ENCODE measurements around the gene MTA1. TPM values are rescaled to one million over a fixed set of nuclear protein-coding genes. Genes with fewer than 3 reads are reported as not detected.
A peak's percentile ranks its signal among the peaks of the same experiment; 100 is the strongest.

The MTA1 gene
- polyA plus RNA-seq, 2 of the 4 experiments (the other 2 are of a cell fraction): 46.8 to 86.7 TPM

GRCh38 chr14:105427936-105428485, 8.4 kb downstream of the MTA1 start:
- ChIA-PET POLR2A (no interaction called here), CTCF (interaction anchor here (0.7 to 1.7 kb wide), 4 partner anchors 10 to 53 kb away, joined by 3 to 8 read pairs (median 4); no protein-coding TSS in a partner anchor)
- no peaks in the 10 kb centered on the region for H3K9me3 ChIP-seq
- H3K4me3 ChIP-seq: no peak overlapping the region
- 92% methylated on average over 9 of the region's 9 CpGs for WGBS (ENCODE audit: missing lambda C conversion rate)
- DNase-seq (ENCODE audit: low read depth in 1 of 2, low spot score in 1 of 2): no peak
- H3K4me2 ChIP-seq: no peak overlapping the region
- H3K4me1 ChIP-seq: peaks cover 23% of the 10 kb centered on the region
- ATAC-seq: no peak
- no peak for FAIRE-seq
- no peak overlapping the region for H3K27ac ChIP-seq
- TF ChIP-seq RARB (CRISPR knock-in tag; IDR thresholded peaks at IDR 0.05) (no peak), CBX2 (IDR thresholded peaks at IDR 0.05; ENCODE audit: borderline replicate concordance, low read depth) (no peak), HMGXB4 (CRISPR knock-in tag; IDR thresholded peaks at IDR 0.05; ENCODE audit: borderline replicate concordance) (no peak), MAZ (IDR thresholded peaks at IDR 0.05; ENCODE audit: borderline replicate concordance, low read depth, low read length) (no peak)

GRCh38 chr14:105430042-105430441, 10.4 kb downstream of the MTA1 start:
- ChIA-PET POLR2A (interaction anchor here (1.2 kb wide), 1 partner anchor 51 kb away, joined by 3 read pairs; no protein-coding TSS in a partner anchor), CTCF (interaction anchor here (1.0 to 3.7 kb wide), 8 partner anchors 10 to 99 kb away, joined by 3 to 15 read pairs (median 4); no protein-coding TSS in a partner anchor)
- H3K9me3 ChIP-seq: no peaks in the 10 kb centered on the region
- 95% methylated on average over 6 of the region's 6 CpGs for WGBS (ENCODE audit: missing lambda C conversion rate)
- H3K4me2 ChIP-seq: peak overlapping the region; percentile 21
- TF ChIP-seq BCL3 (IDR thresholded peaks at IDR 0.05) (no peak), ATOH8 (CRISPR knock-in tag; IDR thresholded peaks at IDR 0.05; ENCODE audit: low read depth) (no peak), MAFK (IDR thresholded peaks at IDR 0.05; ENCODE audit: partially characterized antibody) (no peak), POLR2AphosphoS2 (conservative IDR thresholded peaks at IDR 0.05; ENCODE audit: low read length) (no peak)
- FAIRE-seq (no peak), DNase-seq (ENCODE audit: low read depth in 1 of 2, low spot score in 1 of 2) (no peak), ATAC-seq (no peak)
- H3K4me3 ChIP-seq: no peak overlapping the region
- peaks cover 23% of the 10 kb centered on the region for H3K4me1 ChIP-seq
- H3K27ac ChIP-seq: no peak overlapping the region

- ATAC-seq (peak in 1 of 2 experiments; percentile 20; a peak in 1 of 6 replicates), DNase-seq (ENCODE audit: low read depth in 1 of 2, low spot score in 1 of 2) (peak in 1 of 2 experiments; percentile 36), FAIRE-seq (peak; percentile 39)
- H3K27ac ChIP-seq: peak overlapping the region in 1 of 2 experiments; percentile 39; a peak in 3 of 6 replicates
- WGBS (ENCODE audit: missing lambda C conversion rate): 41% methylated on average over 9 of the region's 9 CpGs
- no peak overlapping the region for H3K4me3 ChIP-seq
- H3K4me1 ChIP-seq: peaks cover 23% of the 10 kb centered on the region
- H3K9me3 ChIP-seq: no peaks in the 10 kb centered on the region
- peak overlapping the region; percentile 21 for H3K4me2 ChIP-seq
- ChIA-PET POLR2A (interaction anchor here (1.2 kb wide), 1 partner anchor 50 kb away, joined by 3 read pairs; no protein-coding TSS in a partner anchor), CTCF (interaction anchor here (1.0 to 3.7 kb wide), 8 partner anchors 10 to 98 kb away, joined by 3 to 15 read pairs (median 4); no protein-coding TSS in a partner anchor)
- TF ChIP-seq ZFP36 (IDR thresholded peaks at IDR 0.05; ENCODE audit: borderline replicate concordance, partially characterized antibody): no peak
- TF ChIP-seq NPAS2 (CRISPR knock-in tag; IDR thresholded peaks at IDR 0.05; ENCODE audit: borderline replicate concordance): no peak
- TF ChIP-seq CEBPB (IDR thresholded peaks at IDR 0.05): no peak
- TF ChIP-seq FOSL2 (IDR thresholded peaks at IDR 0.05): no peak
- TF ChIP-seq FOSL2 (CRISPR knock-in tag; IDR thresholded peaks at IDR 0.05): peak; percentile 77
- TF ChIP-seq MAFK (IDR thresholded peaks at IDR 0.05; ENCODE audit: partially characterized antibody): peak; percentile 27
- no peak for TF ChIP-seq MAZ (IDR thresholded peaks at IDR 0.05; ENCODE audit: borderline replicate concordance, low read depth, low read length)
- TF ChIP-seq SREBF2 (IDR thresholded peaks at IDR 0.05): no peak
- TF ChIP-seq CTCF (IDR thresholded peaks at IDR 0.05): no peak
- no peak for TF ChIP-seq REST (IDR thresholded peaks at IDR 0.05)
- no peak for TF ChIP-seq JUN (IDR thresholded peaks at IDR 0.05)
- TF ChIP-seq KDM5A (IDR thresholded peaks at IDR 0.05): no peak
- no peak for TF ChIP-seq EHMT2 (IDR thresholded peaks at IDR 0.05; ENCODE audit: low read depth)
- no peak for TF ChIP-seq ELK1 (IDR thresholded peaks at IDR 0.05; ENCODE audit: low read depth, low read length)
- TF ChIP-seq POLR2AphosphoS2 (conservative IDR thresholded peaks at IDR 0.05; ENCODE audit: low read length): no peak
Measured at GRCh38 chr14:105430565-105430964, 10.9 kb downstream of the MTA1 start.
